GM18498 (cell line): Measurements from ENCODE around the gene PPP1R37.

Experiments used
- ATAC-seq: cut with Tn5 transposase; IDR thresholded peaks from one replicate; pipeline ENCODE4 v1.9.1; 2021; ENCODE audit warnings: mild to moderate bottlenecking, moderate library complexity; ENCODE audit not compliant: unreplicated experiment

The PPP1R37 gene

DNA sequence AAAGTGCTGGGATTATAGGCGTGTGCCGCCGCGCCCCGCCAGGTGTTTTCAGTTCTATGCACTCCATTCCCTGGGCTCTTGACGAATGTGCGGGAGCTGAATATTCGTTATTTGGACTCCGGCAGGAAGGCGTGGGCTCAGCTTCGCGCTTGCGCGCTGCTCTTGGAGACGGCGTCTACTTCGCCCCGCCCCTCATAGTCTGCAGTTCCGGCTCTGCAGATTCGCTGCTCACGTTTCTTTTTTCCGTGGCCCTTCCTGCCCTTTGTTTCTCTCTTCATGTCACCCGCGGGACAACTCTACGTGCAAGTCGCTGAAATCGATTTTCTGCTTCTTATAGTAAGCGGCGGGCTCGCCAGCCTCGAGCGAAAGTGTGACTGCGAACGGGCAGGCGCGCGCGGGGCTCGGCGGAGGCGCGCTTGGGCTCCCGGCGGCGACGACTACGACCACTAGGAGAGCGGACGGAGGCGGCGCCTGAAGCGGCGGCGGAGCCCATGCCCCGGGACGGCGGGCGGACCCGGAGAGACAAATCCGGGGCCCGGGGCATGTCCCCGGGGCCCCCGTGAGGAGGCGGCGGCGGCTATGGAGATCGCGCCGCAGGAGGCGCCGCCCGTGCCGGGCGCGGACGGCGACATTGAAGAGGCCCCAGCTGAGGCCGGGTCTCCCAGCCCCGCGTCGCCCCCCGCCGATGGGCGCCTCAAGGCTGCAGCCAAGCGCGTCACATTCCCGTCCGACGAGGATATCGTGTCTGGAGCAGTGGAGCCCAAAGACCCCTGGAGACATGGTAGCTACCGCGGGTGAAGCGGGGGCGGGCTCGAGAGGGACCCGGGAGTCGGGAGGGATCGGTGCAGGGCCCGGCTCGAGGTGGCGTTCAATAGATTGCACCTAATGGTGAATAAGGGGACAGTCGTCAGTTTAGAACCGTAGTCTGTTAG, at the start of gene PPP1R37:
Gene PPP1R37 (plus strand): TSS at position 433 of the 932 bp plus-strand sequence. CDS start 147 bp downstream, at position 580.
- peak; percentile 59 for ATAC-seq

GRCh38 chr19:45045671-45046353, 47.2 kb upstream of the PPP1R37 start:
- ATAC-seq: no peak

DNA sequence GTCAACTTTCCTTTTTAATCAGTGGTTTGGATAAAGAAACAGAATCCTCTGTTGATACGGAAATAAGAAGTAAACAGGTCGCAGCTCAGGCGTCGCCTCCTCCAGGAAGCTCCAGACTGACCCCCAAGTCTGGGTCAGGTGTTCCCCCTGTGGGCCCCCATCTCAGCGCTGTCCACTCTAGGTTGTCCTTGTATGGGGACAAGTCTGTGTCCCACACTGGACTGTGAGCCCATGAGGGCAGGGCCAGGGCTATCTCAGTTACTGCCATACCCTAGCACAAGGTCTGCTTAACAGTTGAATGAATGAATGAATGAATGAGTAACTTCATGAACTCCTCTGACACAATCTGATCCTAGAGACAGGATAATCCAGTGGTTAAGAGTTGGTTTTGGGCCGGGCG, 46.6 kb upstream of the PPP1R37 start:
- no peak for ATAC-seq

DNA sequence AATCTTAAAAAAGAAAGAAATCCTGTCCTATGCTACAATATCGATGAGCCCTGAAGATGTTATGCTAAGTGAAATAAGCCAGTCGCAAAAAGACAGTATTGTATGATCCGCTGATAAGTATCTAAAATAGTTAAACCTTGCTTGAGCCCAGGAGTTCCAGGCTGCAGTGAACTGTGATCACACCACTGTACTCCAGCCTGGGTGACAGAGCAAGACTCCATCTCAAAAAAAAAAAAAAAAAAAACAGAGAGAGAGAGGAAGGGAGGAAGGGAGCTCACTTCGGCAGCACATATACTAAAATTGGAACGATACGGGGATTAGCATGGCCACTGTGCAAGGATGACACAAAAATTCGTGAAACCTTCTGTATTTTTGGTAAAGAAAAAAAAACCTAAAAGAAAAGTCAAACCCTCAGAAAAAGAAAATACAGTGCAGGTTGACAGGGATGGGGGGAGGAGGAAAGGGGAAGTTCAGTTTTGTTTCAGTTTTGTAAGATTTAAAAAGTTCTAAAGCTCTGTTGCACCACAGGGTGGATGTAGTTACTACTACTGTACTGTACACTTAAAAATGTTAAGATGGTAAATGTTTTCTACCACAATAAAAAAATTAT, 45.7 kb upstream of the PPP1R37 start:
- peak; percentile 74 for ATAC-seq

DNA sequence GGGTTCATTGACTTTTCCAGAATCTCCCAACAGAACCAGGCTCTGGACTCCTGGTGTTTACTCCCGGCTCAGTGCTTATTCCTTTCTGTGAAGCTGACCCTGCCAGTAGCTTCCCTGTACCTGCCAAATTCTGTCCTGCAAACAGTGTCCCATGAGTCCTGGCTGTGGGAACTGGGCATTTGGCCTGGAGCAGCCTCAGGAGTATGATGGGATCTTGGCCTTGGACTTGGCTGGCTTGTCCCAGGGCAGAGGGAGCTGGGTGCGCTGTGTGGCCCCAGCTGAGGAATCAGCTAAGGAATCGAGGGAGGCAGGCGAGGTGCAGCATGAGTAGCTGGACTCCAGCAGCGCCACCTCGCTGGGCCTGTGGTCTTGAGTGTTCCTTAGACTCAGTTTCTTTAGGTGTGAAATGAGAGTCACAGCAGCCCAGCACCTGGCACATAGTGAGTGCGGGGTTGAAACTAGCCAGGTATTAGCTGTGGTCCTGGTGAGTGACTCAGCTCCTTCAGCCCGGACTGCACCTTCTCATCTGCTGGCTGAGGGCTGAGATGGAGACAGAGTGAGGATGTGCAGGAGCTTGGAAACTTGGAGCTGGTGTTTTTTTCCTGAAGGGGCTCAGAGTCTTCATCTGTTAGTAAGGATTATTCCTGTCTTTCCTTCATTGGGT, 43.8 kb upstream of the PPP1R37 start:
- no peak for ATAC-seq

- ATAC-seq: no peak
These were observed 42.9 kb upstream of the PPP1R37 start for GRCh38 chr19:45050036-45050435.

- ATAC-seq: no peak
These were observed 40.9 kb upstream of the PPP1R37 start for GRCh38 chr19:45051929-45052579.

GRCh38 chr19:45056831-45057230, 36.1 kb upstream of the PPP1R37 start:
- no peak for ATAC-seq

DNA sequence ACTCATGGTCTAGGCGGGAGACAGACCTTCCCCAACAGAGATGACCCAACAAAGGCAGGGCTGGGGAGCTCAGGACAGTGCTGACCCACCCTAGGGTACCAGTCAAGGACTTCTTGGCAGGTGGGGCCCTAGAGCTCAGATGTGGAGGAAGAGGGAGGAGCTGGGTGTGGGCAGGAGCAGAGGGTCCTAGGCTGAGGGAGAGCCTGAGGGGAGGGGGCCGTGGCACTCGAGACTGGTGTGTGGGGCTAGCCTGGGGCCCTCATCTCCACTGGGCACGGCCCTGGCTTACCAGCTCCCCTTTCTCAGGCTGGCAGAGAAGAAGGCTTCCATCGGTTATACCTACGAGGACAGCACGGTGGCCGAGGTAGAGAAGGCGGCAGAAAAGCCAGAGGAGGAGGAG, 35.5 kb upstream of the PPP1R37 start:
- ATAC-seq: no peak

DNA sequence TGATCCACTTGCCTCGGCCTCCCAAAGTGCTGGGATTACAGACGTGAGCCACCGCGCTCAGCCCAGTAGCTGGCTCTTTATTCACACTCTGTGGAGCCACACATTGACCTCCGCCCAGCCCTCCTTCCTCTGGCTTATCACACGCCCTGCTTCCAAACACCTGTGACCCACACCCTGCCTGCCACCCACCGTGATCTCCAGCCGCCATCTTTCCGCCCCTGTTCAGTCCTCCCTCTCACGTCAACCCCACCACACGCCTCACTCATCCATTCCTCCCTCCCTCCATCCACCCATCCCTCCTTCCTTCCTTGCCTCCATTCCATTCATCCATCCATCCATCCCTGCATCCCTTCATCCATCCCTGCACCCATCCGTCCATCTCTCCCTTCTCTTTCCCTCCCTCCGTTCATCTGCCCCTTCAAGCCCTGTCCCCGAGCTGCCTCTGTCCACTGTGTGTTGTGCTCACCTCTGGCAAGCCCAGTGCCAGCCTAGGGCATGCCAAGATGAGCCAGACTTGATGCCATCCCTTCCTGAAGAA, 34.3 kb upstream of the PPP1R37 start:
- no peak for ATAC-seq

GRCh38 chr19:45059258-45059965, 33.6 kb upstream of the PPP1R37 start:
- ATAC-seq: no peak

DNA sequence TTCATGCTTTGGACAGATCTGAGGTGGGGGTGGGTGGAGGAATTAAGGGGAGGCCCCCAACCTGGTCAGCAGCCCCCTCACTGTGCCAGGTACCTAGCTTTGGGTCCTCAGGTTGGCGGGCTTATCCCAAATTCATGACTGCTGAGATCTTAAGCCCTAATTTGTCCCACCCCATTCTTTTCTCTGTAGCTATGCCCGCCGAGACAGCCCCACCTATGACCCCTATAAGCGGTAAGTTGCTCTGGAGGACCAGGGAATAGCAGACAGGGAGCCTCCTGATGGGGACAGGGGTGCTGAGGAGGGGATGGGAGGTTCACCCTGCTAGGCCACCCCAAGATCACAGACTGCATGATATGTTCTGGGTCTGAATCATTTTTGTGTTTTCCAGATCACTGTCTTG, 31.0 kb upstream of the PPP1R37 start:
- no peak for ATAC-seq

GRCh38 chr19:45063851-45064801, 28.9 kb upstream of the PPP1R37 start:
- no peak for ATAC-seq

GRCh38 chr19:45066921-45067661, 25.9 kb upstream of the PPP1R37 start:
- no peak for ATAC-seq

- no peak for ATAC-seq
These were observed 24.9 kb upstream of the PPP1R37 start for GRCh38 chr19:45068041-45068440.

DNA sequence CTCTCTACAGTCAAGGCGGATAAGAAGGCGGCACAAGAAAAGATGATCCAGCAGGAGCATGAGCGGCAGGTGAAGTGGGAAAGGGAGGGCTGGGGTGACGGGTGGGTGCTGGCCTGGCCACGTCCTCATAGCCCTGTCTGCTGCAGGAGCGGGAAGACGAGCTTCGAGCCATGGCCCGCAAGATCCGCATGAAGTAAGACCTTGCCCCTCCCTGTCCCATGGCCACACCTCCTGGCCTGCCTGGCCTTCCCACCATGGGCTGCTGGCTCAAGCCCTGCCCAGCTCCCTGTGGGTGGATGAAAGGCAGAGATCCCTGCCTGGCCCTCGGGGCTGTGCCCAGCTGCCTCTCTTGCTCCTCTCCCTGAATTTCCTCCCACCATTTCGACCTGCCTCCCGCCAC, 23.9 kb upstream of the PPP1R37 start:
- ATAC-seq: no peak

DNA sequence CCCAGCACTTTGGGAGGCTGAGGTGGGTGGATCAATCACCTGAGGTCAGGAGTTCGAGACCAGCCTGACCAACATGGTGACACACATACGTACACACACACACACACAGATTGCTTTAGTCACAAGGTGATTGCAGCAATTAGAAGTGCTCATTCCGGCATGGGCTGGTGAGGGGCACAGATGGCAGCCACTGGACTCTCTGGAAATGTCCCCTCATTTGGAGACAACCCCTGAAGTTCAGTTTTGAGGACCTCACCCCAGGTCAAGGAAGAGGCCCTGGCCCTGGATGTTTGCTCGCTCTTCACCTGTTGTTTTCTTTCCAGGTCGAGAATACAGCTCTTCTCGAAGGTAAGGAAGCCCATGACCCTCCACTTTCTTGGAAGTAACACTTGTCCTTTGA, 22.8 kb upstream of the PPP1R37 start:
- ATAC-seq: no peak
